B cell (primary cell): Measurements from ENCODE around the gene SLIT3.

Source experiments
- CTCF ChIP-seq: fragments of 200-600 bp; IDR thresholded peaks from one replicate; pipeline ENCODE4 v1.8.0; 2022; ENCODE audit warnings: antibody characterized with exemption, mild to moderate bottlenecking
- EZH2 ChIP-seq: IDR thresholded peaks from 2 replicates; pipeline ENCODE4 v1.6.1; 2012; ENCODE audit warnings: borderline replicate concordance, low read depth, mild to moderate bottlenecking, moderate library complexity, low read length; ENCODE audit not compliant: insufficient read depth, poor library complexity, severe bottlenecking

- TF ChIP-seq CTCF (no peak), EZH2 (no peak)
Observed at GRCh38 chr5:169152453-169152852, 148.5 kb downstream of the SLIT3 start.
